H1 (cell line): ENCODE data around the gene ANXA4. TPM values are rescaled to one million over a fixed set of nuclear protein-coding genes. Genes with fewer than 3 reads are reported as not detected.

Experiments used
- GABPA ChIP-seq: IDR thresholded peaks from 2 replicates; pipeline ENCODE4 v1.6.1; 2011; ENCODE audit warnings: mild to moderate bottlenecking, low read length, moderate library complexity, borderline replicate concordance; ENCODE audit not compliant: insufficient read depth
- PHF8 ChIP-seq: fragments of 200-600 bp; sonication (generic); conservative IDR thresholded peaks from 2 replicates; pipeline ENCODE4 v1.7.1; 2012; ENCODE audit warnings: low read depth, mild to moderate bottlenecking, inconsistent platforms, low read length, moderate library complexity
- polyA plus RNA-seq, 7 experiments: library from polyadenylated mRNA; depleted of rRNA in 3 of 7; stranded (reverse) in 5 of 7; unstranded in 2 of 7; fragments of >200 nt in 5 of 7; fragments of 200-250 nt in 2 of 7; gene quantifications; 1 replicate in 5 of 7; 2 replicates in 1 of 7; 4 replicates in 1 of 7; pipeline versions ENCODE4 v1.2.1 to v1.2.3, GENCODE V29; 2011 to 2013; ENCODE audit warnings: missing spikeins in 2 of 7, mixed read lengths in 2 of 7
- total RNA-seq: library from RNA; stranded (reverse); fragmentation: NEBNext Ultra II Directional; extraction: Animal tissue kit (Norgen Biotek cat#: 25700); gene quantifications from 2 replicates; pipeline ENCODE4 v1.2.1, GENCODE V29; 2021

The ANXA4 gene
- total and polyA plus RNA-seq, 2 of the 8 experiments (the other 6 are each of a cell fraction or from before 2014, with no cell fraction given) = 9.4 to 17.6 TPM

DNA sequence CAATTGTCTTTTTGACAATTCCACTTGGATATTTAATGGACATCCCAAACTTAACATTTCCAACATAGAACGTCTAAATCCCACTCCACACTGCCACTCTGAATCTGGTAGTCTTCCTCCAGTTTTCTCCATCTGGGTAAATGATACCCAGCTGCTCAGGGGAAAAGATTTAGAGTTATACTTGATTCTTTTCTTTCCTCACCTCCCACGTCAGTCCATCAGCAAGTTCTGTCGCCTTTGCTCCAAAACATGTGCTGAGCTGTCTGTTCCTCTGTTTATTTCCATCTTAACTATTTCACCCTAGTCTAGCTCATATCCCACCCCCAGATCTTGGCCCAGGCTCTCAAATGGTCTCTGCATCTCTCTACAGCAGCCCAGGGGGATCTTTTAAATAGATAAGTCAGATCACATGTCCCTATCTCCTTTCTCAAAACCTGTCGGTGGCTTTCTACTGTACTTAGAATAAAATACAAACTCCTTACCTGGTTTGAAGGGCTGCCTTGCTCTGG lies 44.2 kb downstream of the ANXA4 start (continued):
- no peak for TF ChIP-seq PHF8
- no peak for TF ChIP-seq GABPA
